IPS-NIHi7 (cell line): Measurements from ENCODE around the gene LPCAT3.
A peak's percentile ranks its signal among the peaks of the same experiment; 100 is the strongest.

Source experiments
- DNase-seq: peaks from one replicate; pipeline ENCODE4 v3.0.0; 2012; ENCODE audit warnings: mixed read lengths; ENCODE audit errors: extremely low spot score

Gene LPCAT3

GRCh38 chr12:6963791-6964413, 54.4 kb downstream of the LPCAT3 start:
- no peak for DNase-seq

GRCh38 chr12:6963016-6963731, 55.1 kb downstream of the LPCAT3 start:
- DNase-seq: peak; percentile 80

GRCh38 chr12:6962285-6963015, 55.8 kb downstream of the LPCAT3 start:
- no peak for DNase-seq

- peak; percentile 83 for DNase-seq
These were observed 56.5 kb downstream of the LPCAT3 start for GRCh38 chr12:6961695-6962284.

GRCh38 chr12:6961278-6961694, 57.0 kb downstream of the LPCAT3 start:
- DNase-seq: no peak

- DNase-seq: no peak
These were observed 57.5 kb downstream of the LPCAT3 start for GRCh38 chr12:6960593-6961277.

GRCh38 chr12:6959805-6960592, 58.3 kb downstream of the LPCAT3 start:
- DNase-seq: no peak

- no peak for DNase-seq
These were observed 59.0 kb downstream of the LPCAT3 start for GRCh38 chr12:6959058-6959804.

GRCh38 chr12:6958609-6959057, 59.6 kb downstream of the LPCAT3 start:
- DNase-seq: no peak

GRCh38 chr12:6957741-6958608, 60.3 kb downstream of the LPCAT3 start:
- no peak for DNase-seq

GRCh38 chr12:6957151-6957701, 61.0 kb downstream of the LPCAT3 start:
- DNase-seq: no peak

GRCh38 chr12:6956021-6956727, 62.1 kb downstream of the LPCAT3 start:
- no peak for DNase-seq

- DNase-seq: no peak
These were observed 62.9 kb downstream of the LPCAT3 start for GRCh38 chr12:6955108-6956020.

GRCh38 chr12:6954316-6955107, 63.8 kb downstream of the LPCAT3 start:
- no peak for DNase-seq

- no peak for DNase-seq
These were observed 64.6 kb downstream of the LPCAT3 start for GRCh38 chr12:6953442-6954315.
